Ishikawa (cell line): Measurements from ENCODE around the gene HOXA10.

Source experiments
- CEBPB ChIP-seq: IDR thresholded peaks from 2 replicates; pipeline ENCODE4 v1.6.1; 2012
- EP300 ChIP-seq: IDR thresholded peaks from 2 replicates; pipeline ENCODE4 v1.6.1; 2012; ENCODE audit warnings: borderline replicate concordance
- TAF1 ChIP-seq: IDR thresholded peaks from 2 replicates; pipeline ENCODE4 v1.6.1; 2012; ENCODE audit warnings: low read depth, mild to moderate bottlenecking
- TF ChIP-seq, protein P1 (sequence below): IDR thresholded peaks from 2 replicates; pipeline ENCODE4 v1.6.1; 2012

DNA sequence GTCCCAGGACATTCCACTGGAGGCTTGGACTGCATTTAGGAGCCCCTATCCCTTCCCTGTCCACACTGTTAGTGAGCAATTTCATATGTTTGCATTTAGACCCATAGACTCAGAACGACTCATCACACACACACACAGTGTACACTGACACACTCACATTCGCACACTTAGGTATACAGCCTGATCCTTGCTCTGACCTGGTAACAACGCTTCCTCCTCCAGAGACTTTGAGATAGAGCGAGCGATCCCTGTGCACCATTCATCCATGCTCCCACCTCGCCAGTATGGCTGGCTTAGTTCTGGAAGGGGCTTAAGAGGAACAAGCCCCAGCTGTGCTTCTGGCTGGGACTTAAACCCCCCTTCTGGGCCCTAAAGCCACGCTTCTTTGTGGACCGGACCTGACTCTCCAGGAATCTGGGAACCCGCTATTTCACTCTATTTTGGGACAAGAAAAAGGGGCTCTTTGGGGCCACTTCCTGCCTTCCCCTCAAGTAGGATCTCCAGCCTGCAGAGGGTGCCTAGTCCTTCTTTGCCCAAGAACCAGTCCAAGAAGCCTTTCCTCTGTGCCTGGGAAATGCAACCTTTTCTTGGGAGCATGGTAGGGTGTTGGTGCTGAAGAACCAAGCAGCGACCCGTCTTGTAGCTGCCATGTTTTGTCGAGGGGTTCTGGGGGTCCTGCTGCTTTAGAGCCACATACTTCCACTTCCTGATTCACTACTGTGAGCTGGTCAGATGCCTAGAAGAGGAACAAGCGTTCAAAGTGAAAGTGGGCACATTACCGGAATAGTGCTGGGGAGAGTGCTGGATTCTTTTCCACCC, 26.9 kb upstream of the HOXA10 start:
- TF ChIP-seq, protein P1, sequence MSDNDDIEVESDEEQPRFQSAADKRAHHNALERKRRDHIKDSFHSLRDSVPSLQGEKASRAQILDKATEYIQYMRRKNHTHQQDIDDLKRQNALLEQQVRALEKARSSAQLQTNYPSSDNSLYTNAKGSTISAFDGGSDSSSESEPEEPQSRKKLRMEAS = no peak
- TF ChIP-seq TAF1 (no peak), CEBPB (no peak), EP300 (no peak)
